ENCODE results near the gene EFHB.

- TF ChIP-seq CTCF (IDR thresholded peaks at IDR 0.05; ENCODE audit: low read depth, low read length), result no peak
- no peak for TF ChIP-seq EZH2phosphoT487 (IDR thresholded peaks at IDR 0.05; ENCODE audit: low read depth)
Measured at GRCh38 chr3:19945969-19946831, 12.2 kb upstream of the EFHB start.

Data from OCI-LY3 (cell line).